Coronary artery (tissue), 2 donors: Measurements from ENCODE around the gene TMEM175.

Source experiments
- DNase-seq: peaks from one replicate; pipeline ENCODE4 v3.0.0-alpha.2; 2017; ENCODE audit warnings: low spot score
- H3K27ac ChIP-seq, 2 donors: fragments of 200-600 bp; sonication (generic); one replicate each; pipeline ENCODE4 v1.5.1; 2016 to 2019
- H3K4me3 ChIP-seq: fragments of 200-600 bp; sonication (generic); 2 replicates; pipeline ENCODE4 v1.5.1; 2016; ENCODE audit warnings: mild to moderate bottlenecking, moderate library complexity
- CTCF ChIP-seq: fragments of 200-600 bp; sonication (generic); IDR thresholded peaks from one replicate; pipeline ENCODE4 v1.5.1; 2019; ENCODE audit warnings: antibody characterized with exemption

Gene TMEM175, protein sequence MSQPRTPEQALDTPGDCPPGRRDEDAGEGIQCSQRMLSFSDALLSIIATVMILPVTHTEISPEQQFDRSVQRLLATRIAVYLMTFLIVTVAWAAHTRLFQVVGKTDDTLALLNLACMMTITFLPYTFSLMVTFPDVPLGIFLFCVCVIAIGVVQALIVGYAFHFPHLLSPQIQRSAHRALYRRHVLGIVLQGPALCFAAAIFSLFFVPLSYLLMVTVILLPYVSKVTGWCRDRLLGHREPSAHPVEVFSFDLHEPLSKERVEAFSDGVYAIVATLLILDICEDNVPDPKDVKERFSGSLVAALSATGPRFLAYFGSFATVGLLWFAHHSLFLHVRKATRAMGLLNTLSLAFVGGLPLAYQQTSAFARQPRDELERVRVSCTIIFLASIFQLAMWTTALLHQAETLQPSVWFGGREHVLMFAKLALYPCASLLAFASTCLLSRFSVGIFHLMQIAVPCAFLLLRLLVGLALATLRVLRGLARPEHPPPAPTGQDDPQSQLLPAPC

GRCh38 chr4:931960-932712 is at the start of gene TMEM175, which contains the start of gene GAK:
Gene TMEM175, plus strand, starts transcription at chr4:932460. Its CDS starts 15,280 bp downstream, at chr4:947740.
Gene GAK, minus strand, starts transcription at chr4:932316. Its CDS starts 129 bp downstream, at chr4:932187.
- TF ChIP-seq CTCF = no peak
- Histone ChIP-seq H3K27ac (peak within 1 kb of the TSS; percentile 87 to 88), H3K4me3 (peak within 1 kb of the TSS; percentile 92)
- peak; percentile 97 for DNase-seq

DNA sequence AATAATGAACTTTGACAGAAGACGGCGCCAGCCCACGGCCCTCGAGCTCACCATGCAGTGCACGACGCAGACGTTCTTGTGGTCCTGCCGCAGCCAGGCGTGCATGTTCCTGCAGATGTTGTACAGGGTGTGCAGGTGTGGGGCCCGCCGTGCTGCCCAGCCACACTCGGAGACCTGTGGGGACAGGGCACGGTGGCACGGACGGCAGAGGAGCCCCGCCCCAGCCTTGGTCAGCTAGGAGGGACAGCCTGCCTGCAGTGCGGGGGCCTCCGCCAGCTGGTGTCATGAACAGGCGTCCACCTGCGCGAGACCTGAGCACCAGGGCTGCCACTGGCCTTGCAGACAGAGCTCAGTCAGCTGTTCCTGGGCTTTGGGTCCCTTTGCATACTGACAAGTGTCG is 49.6 kb upstream of the TMEM175 start:
- H3K27ac ChIP-seq = no peak overlapping the region
- no peak for DNase-seq
- no peak for TF ChIP-seq CTCF
- H3K4me3 ChIP-seq = no peak overlapping the region

DNA sequence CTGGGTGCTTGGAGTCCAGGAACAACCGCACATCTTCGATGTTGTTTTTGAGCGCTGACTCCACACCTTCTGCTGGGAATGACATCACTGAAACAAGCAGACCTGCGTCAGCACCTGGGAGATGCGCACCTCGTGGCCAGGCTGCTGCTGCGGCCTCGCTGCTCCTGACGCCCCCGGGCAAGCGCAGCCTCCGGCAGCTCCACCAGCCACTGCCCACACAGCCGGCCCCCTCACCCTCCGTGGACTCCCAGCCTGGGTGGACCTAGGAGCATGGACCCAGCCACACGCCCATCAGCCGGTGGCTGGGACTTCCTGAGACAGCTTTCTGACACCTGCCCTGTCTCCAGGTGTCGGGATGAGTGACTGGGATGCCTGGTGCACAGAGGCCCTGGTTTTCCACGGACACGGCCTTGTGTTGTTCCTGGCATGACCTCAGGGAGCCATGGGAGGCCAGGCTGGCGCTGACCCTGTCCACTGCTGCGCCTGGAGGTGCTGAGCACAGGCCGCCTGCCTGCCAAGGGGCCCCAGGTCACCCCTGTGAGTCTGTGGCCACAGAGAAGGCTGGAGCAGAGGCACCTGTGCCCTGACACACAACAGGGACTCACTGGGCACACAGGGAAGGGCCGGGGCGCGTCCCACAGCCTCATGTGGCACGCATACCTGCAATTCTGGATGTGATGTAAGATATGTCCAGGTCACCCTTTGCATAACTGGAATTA is 48.7 kb upstream of the TMEM175 start:
- Histone ChIP-seq H3K4me3 (no peak overlapping the region), H3K27ac (no peak overlapping the region)
- TF ChIP-seq CTCF = no peak
- no peak for DNase-seq

- DNase-seq = no peak
- Histone ChIP-seq H3K4me3 (no peak overlapping the region), H3K27ac (no peak overlapping the region)
- TF ChIP-seq CTCF = no peak
Measured at GRCh38 chr4:884259-884658, 48.0 kb upstream of the TMEM175 start.

DNA sequence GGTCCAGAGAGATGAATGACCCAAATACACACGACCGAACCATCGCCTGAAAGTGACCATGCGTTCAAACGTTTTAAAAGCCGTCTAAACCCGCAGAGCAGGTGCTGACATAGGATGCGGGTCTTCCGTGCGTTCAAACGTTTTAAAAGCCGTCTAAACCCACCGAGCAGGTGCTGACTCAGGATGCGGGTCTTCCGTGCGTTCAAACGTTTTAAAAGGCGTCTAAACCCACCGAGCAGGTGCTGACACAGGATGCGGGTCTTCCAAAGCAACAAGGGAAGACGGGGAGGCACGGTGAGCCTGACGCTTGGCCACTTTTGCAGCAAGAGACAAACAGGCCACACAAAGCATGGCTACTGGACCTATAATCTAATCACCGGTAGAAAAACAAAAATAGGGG is 47.4 kb upstream of the TMEM175 start:
- Histone ChIP-seq H3K4me3 (no peak overlapping the region), H3K27ac (no peak overlapping the region)
- TF ChIP-seq CTCF = no peak
- no peak for DNase-seq

DNA sequence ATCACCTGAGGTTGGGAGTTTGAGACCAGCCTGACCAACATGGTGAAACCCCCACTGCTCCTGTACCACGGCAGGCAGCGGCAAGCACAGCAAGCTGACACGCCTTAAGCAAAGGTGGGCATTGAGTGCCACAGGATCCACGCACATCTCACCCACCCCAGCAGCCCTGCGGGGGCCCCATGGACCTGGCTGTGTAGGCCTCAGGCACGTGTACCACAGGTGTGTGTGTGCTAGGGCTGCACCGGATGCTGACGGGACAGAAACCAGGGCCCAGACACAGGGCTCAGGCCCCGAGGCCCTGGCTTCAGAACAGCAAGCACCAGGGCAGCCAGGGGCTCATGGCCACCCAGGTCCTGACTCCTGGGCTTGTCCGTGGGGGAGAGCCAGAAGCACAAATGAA is 46.9 kb upstream of the TMEM175 start:
- H3K27ac ChIP-seq = no peak overlapping the region
- TF ChIP-seq CTCF = no peak
- H3K4me3 ChIP-seq = no peak overlapping the region
- DNase-seq = no peak
